HepG2 (cell line): Measurements from ENCODE around the gene GLDN. TPM values are rescaled to one million over a fixed set of nuclear protein-coding genes. Genes with fewer than 3 reads are reported as not detected.
A peak's percentile ranks its signal among the peaks of the same experiment; 100 is the strongest.

Source experiments
- ATAC-seq: fragments of 200-7000 bp; cut with Tn5 transposase; 3 replicates; pipeline ENCODE4 v1.9.1; 2020; ENCODE audit warnings: mild to moderate bottlenecking, moderate library complexity
- BruUV-seq: library from RNA; stranded (reverse); fragments of 400-500 nt; replicated peaks from 2 replicates; lab custom pipeline; 2021; lab: Mats Ljungman, UMichigan
- CTCF ChIA-PET: fragments of 300-600 bp; formaldehyde crosslinking; extraction: SDS; loops from one replicate; lab custom pipeline; 2021; ENCODE audit warnings: low total read pairs, inconsistent platforms, low intra/inter-chr PET ratio; lab: Yijun Ruan, JAX
- POLR2A ChIA-PET: fragments of 350-600 bp; sonication (Branson Sonifier 250); formaldehyde crosslinking; loops from one replicate; lab custom pipeline; 2020; ENCODE audit warnings: antibody characterized with exemption, inconsistent platforms; lab: Yijun Ruan, JAX
- DNase-seq: peaks from one replicate; pipeline ENCODE4 v3.0.0-alpha.2; 2015; ENCODE audit warnings: low spot score
- FAIRE-seq: peaks from 3 replicates; lab custom pipeline; 2011; peaks lifted over from hg19 to GRCh38; lab: Jason Lieb, UNC
- H2AFZ ChIP-seq: one replicate; pipeline ENCODE4 v1.6.1; 2011; ENCODE audit warnings: low read length, inconsistent platforms
- H3K27ac ChIP-seq: fragments of 300-600 bp; 3 replicates; pipeline ENCODE4 v1.8.0; 2011; ENCODE audit warnings: mixed run types, mild to moderate bottlenecking, mixed read lengths, low read length, inconsistent platforms; ENCODE audit not compliant: insufficient read depth; ENCODE audit errors: extremely low read length
- H3K27me3 ChIP-seq, 2 experiments: fragments of 200-600 bp in 1 of 2; 2 replicates in 1 of 2; 3 replicates in 1 of 2; pipeline versions ENCODE4 v1.6.0 to v1.8.0; 2011; ENCODE audit warnings: low read length in 2 of 2, mild to moderate bottlenecking in 2 of 2, moderate library complexity in 2 of 2, inconsistent platforms in 1 of 2; ENCODE audit not compliant: insufficient read depth in 2 of 2, control insufficient read depth in 1 of 2
- H3K36me3 ChIP-seq, 2 experiments: fragments of 200-600 bp in 1 of 2; replicated peaks in 1 of 2; 2 replicates in 1 of 2; 3 replicates in 1 of 2; pipeline versions ENCODE4 v1.5.1 to v1.8.0; 2011; ENCODE audit warnings: low read length in 2 of 2, inconsistent platforms in 1 of 2; ENCODE audit not compliant: insufficient read depth in 2 of 2, control insufficient read depth in 1 of 2
- H3K4me1 ChIP-seq: 2 replicates; pipeline ENCODE4 v1.5.1; 2012; ENCODE audit warnings: low read length, inconsistent platforms; ENCODE audit not compliant: insufficient read depth
- H3K4me2 ChIP-seq: 2 replicates; pipeline ENCODE4 v1.6.0; 2011; ENCODE audit warnings: low read depth, low read length, inconsistent platforms
- H3K4me3 ChIP-seq, 3 experiments: fragments of 200-600 bp in 1 of 3; sonication (generic), shearing (Covaris generic) in 1 of 3; replicated peaks in 1 of 3; 2 replicates each; pipeline ENCODE4 v1.5.1; 2011 to 2016; ENCODE audit warnings: low read length in 3 of 3, inconsistent platforms in 2 of 3, low read depth in 2 of 3, mild to moderate bottlenecking in 2 of 3, control low read depth in 1 of 3, mixed read lengths in 1 of 3; ENCODE audit not compliant: insufficient read depth in 1 of 3
- H3K79me2 ChIP-seq: one replicate; pipeline ENCODE4 v1.6.1; 2011; ENCODE audit warnings: low read length, inconsistent platforms; ENCODE audit not compliant: insufficient read depth
- H3K9ac ChIP-seq: 2 replicates; pipeline ENCODE4 v1.6.0; 2011; ENCODE audit warnings: mild to moderate bottlenecking, low read depth, low read length, inconsistent platforms; ENCODE audit not compliant: insufficient read depth
- H3K9me3 ChIP-seq: 2 replicates; pipeline ENCODE4 v1.5.1; 2012; ENCODE audit warnings: mild to moderate bottlenecking, low read length
- H4K20me1 ChIP-seq: 2 replicates; pipeline ENCODE4 v1.6.0; 2011; ENCODE audit warnings: inconsistent platforms, mild to moderate bottlenecking, low read length, moderate library complexity; ENCODE audit not compliant: insufficient read depth
- HDAC1 ChIP-seq: sonication (generic); formaldehyde crosslinking; IDR thresholded peaks from 2 replicates; pipeline ENCODE4 v1.5.1; 2020; ENCODE audit warnings: mild to moderate bottlenecking, missing genetic modification reagents
- IKZF1 ChIP-seq: fragments of 450-650 bp; IDR thresholded peaks from 2 replicates; pipeline ENCODE4 v1.7.1; 2016
- PLRG1 ChIP-seq: fragments of 450-650 bp; conservative IDR thresholded peaks from 2 replicates; pipeline ENCODE4 v1.6.1; 2016
- RBM22 ChIP-seq: fragments of 200-400 bp; formaldehyde crosslinking; optimal IDR thresholded peaks from 2 replicates; pipeline ENCODE3; 2017; ENCODE audit warnings: mild to moderate bottlenecking, low read length, moderate library complexity
- SMARCC2 ChIP-seq: fragments of 450-650 bp; IDR thresholded peaks from 2 replicates; pipeline ENCODE4 v1.6.1; 2017; ENCODE audit warnings: antibody characterized with exemption, mild to moderate bottlenecking
- ZBTB1 ChIP-seq: sonication (generic); formaldehyde crosslinking; IDR thresholded peaks from 2 replicates; pipeline ENCODE4 v1.4.0; 2020; ENCODE audit warnings: missing genetic modification reagents, borderline replicate concordance
- ZNF224 ChIP-seq: sonication (generic); formaldehyde crosslinking; IDR thresholded peaks from 2 replicates; pipeline ENCODE4 v1.5.0; 2020; ENCODE audit warnings: mild to moderate bottlenecking, missing genetic modification reagents
- ZNF3 ChIP-seq: IDR thresholded peaks from 2 replicates; pipeline ENCODE4 v1.7.0; 2017; ENCODE audit warnings: inconsistent platforms
- ZNF615 ChIP-seq: sonication (generic); formaldehyde crosslinking; IDR thresholded peaks from 2 replicates; pipeline ENCODE4 v1.5.0; 2020; ENCODE audit warnings: mild to moderate bottlenecking, missing genetic modification reagents, borderline replicate concordance
- ZNF629 ChIP-seq: sonication (generic); formaldehyde crosslinking; conservative IDR thresholded peaks from 2 replicates; pipeline ENCODE4 v1.5.0; 2020; ENCODE audit warnings: missing genetic modification reagents
- WGBS: methylation state at CpG from one replicate; pipeline ENCODE4 v1.1.6; 2017; ENCODE audit warnings: low lambda C conversion rate; 5-methylcytosine and 5-hydroxymethylcytosine counted together
- in situ Hi-C: cut with HindIII; loops from 2 replicates; pipeline ENCODE4 v1.10.0; 2017; ENCODE audit warnings: low pct_unique_long_range_greater_than_20kb; ENCODE audit not compliant: extremely low pct_ligation_motif_present
- intact Hi-C: fragments of 100-400 bp; cut with micrococcal nuclease; formaldehyde crosslinking; loops from one replicate; pipeline ENCODE4 v1.10.0; 2022; ENCODE audit not compliant: unreplicated experiment
- polyA plus RNA-seq, 8 experiments: library from polyadenylated mRNA; depleted of rRNA in 3 of 8; stranded (reverse) in 7 of 8; unstranded in 1 of 8; fragments of >200 nt; fragmentation: Illumina TruSeq in 4 of 8; extraction: Trizol in 4 of 8; gene quantifications; 2 replicates each; pipeline versions ENCODE4 v1.2.1 to v1.2.3, GENCODE V29; 2011 to 2016; ENCODE audit warnings: low read depth in 4 of 8, missing spikeins in 1 of 8, mixed read lengths in 1 of 8; ENCODE audit not compliant: insufficient read depth in 1 of 8
- total RNA-seq, 5 experiments: library from RNA; depleted of rRNA; stranded (reverse); fragments of >200 nt; fragmentation: Illumina TruSeq; extraction: Trizol; gene quantifications; 2 replicates each; pipeline ENCODE4 v1.2.3, GENCODE V29; 2016; ENCODE audit warnings: low read depth in 1 of 5

The GLDN gene
- total and polyA plus RNA-seq, 2 of the 13 experiments (the other 11 are each of a cell fraction or from before 2014, with no cell fraction given), result 0.86 to 1.0 TPM

DNA sequence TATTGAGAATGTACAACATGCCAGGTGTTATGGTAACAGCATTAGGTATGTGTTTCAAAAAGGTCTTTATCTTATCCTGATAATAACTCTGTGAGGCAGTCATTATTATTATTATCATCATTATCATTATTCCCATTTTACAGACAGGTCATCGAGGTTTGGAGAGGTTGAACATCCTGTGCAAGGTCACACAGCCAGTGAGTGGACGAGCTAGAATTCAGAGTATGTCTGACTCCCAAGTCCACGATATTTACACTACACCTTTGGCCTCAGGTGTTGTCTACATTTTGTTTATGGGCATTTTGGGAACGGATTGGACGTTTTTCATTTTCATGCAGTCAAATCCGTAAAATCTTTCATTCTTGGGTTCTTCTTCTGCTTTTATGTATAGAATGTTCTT, 24.0 kb downstream of the GLDN start:
- no TSS peak for BruUV-seq
- intact Hi-C loops, result loop anchor here (5.0 kb wide), 1 partner anchor 78 kb away; no protein-coding TSS in a partner anchor
- Histone ChIP-seq H4K20me1 (no peaks in the 10 kb centered on the region), H3K27ac (no peak overlapping the region), H3K9me3 (no peaks in the 10 kb centered on the region), H2AFZ (no peak overlapping the region), H3K79me2 (no peaks in the 10 kb centered on the region), H3K9ac (no peak overlapping the region), H3K4me1 (peaks cover 43% of the 10 kb centered on the region), H3K27me3 (no peaks in the 10 kb centered on the region), H3K36me3 (no peaks in the 10 kb centered on the region), H3K4me2 (no peak overlapping the region), H3K4me3 (no peak overlapping the region)
- in situ Hi-C loops, result no loop called here
- WGBS, result 74% methylated on average over 6 of the region's 6 CpGs
- no peak for ATAC-seq
- TF ChIP-seq RBM22, result no peak
- no peak for TF ChIP-seq PLRG1
- TF ChIP-seq IKZF1, result no peak
- TF ChIP-seq ZNF629, result peak; percentile 51
- TF ChIP-seq ZNF615 (CRISPR knock-in tag), result no peak
- TF ChIP-seq ZNF224 (CRISPR knock-in tag), result no peak
- ChIA-PET POLR2A (no interaction called here), CTCF (no interaction called here)
- no peak for FAIRE-seq
- no peak for DNase-seq

DNA sequence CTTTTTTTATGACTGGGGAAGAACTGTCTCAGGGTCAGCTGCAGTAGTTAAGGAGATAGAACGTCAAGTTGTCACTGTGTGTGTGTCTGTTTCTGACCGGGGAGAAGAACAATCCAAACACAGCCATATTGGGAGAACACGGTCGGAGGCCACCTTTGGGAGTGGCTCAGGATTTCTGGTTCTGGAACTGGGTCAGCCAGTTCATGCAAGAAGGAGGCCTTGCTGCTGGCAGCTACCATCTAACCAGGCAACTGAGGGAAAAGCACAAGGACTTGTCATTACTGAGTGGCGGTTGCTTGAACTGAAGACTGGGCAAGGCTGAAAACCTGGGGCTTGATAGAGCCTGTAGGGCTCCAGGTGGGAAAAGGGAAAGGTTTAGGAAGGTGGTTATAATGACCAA, 24.6 kb downstream of the GLDN start:
- FAIRE-seq (no peak), ATAC-seq (no peak), DNase-seq (no peak)
- Histone ChIP-seq H3K4me2 (no peak overlapping the region), H2AFZ (no peak overlapping the region), H3K4me1 (peaks cover 43% of the 10 kb centered on the region), H3K4me3 (no peak overlapping the region), H3K9ac (no peak overlapping the region), H3K27ac (no peak overlapping the region), H3K27me3 (no peaks in the 10 kb centered on the region), H3K79me2 (no peaks in the 10 kb centered on the region), H4K20me1 (no peaks in the 10 kb centered on the region), H3K36me3 (no peaks in the 10 kb centered on the region), H3K9me3 (no peaks in the 10 kb centered on the region)
- POLR2A ChIA-PET, result no interaction called here
- intact Hi-C loops (loop anchor here (5.0 kb wide), 1 partner anchor 79 kb away; no protein-coding TSS in a partner anchor), in situ Hi-C loops (no loop called here)
- no peak for TF ChIP-seq ZBTB1 (CRISPR knock-in tag)
- TF ChIP-seq SMARCC2, result no peak
- TF ChIP-seq HDAC1 (CRISPR knock-in tag), result no peak
- no peak for TF ChIP-seq ZNF3 (CRISPR knock-in tag)
- BruUV-seq, result no TSS peak
- CTCF ChIA-PET, result no interaction called here
- WGBS, result 37% methylated on average over 5 of the region's 5 CpGs
